HepG2 (cell line): ENCODE data around the gene MKRN1. TPM values are rescaled to one million over a fixed set of nuclear protein-coding genes. Genes with fewer than 3 reads are reported as not detected.

Experiments used
- ADNP ChIP-seq: sonication (generic); formaldehyde crosslinking; IDR thresholded peaks from 2 replicates; pipeline ENCODE4 v1.4.0; 2020; ENCODE audit warnings: missing genetic modification reagents
- FOSL1 ChIP-seq: sonication (generic); formaldehyde crosslinking; IDR thresholded peaks from 2 replicates; pipeline ENCODE4 v1.9.0; 2021; ENCODE audit warnings: missing genetic modification reagents, borderline replicate concordance
- FOSL2 ChIP-seq: sonication (generic); formaldehyde crosslinking; IDR thresholded peaks from 2 replicates; pipeline ENCODE4 v1.4.0; 2020; ENCODE audit warnings: missing genetic modification reagents
- GTF2F1 ChIP-seq: fragments of 150-350 bp; IDR thresholded peaks from 2 replicates; pipeline ENCODE4 v1.6.1; 2014; ENCODE audit warnings: low read length
- IRX3 ChIP-seq: sonication (generic); formaldehyde crosslinking; IDR thresholded peaks from 2 replicates; pipeline ENCODE4 v1.8.1; 2023; ENCODE audit warnings: mild to moderate bottlenecking, low read depth, missing genetic modification reagents, borderline replicate concordance
- JUN ChIP-seq: sonication (generic); formaldehyde crosslinking; IDR thresholded peaks from 2 replicates; pipeline ENCODE4 v1.4.0; 2020; ENCODE audit warnings: mild to moderate bottlenecking, missing genetic modification reagents
- KMT2A ChIP-seq: sonication (generic); formaldehyde crosslinking; IDR thresholded peaks from 2 replicates; pipeline ENCODE4 v1.4.0; 2020; ENCODE audit warnings: missing genetic modification reagents
- MYNN ChIP-seq: sonication (generic); formaldehyde crosslinking; IDR thresholded peaks from 2 replicates; pipeline ENCODE4 v1.4.0; 2020; ENCODE audit warnings: mild to moderate bottlenecking, low read depth, missing genetic modification reagents
- NFE2L2 ChIP-seq: fragments of 150-350 bp; IDR thresholded peaks from 2 replicates; pipeline ENCODE4 v1.6.1; 2014; ENCODE audit warnings: low read length
- NFRKB ChIP-seq: fragments of 450-650 bp; IDR thresholded peaks from 2 replicates; pipeline ENCODE4 v1.6.1; 2017
- NKX3-1 ChIP-seq: sonication (generic); formaldehyde crosslinking; IDR thresholded peaks from 2 replicates; pipeline ENCODE4 v1.5.0; 2020; ENCODE audit warnings: missing genetic modification reagents
- NR2F6 ChIP-seq, 2 experiments: IDR thresholded peaks; 2 replicates each; pipeline ENCODE4 v1.6.1; 2016; ENCODE audit warnings: antibody characterized with exemption in 1 of 2, mild to moderate bottlenecking in 1 of 2
- ZKSCAN8 ChIP-seq: IDR thresholded peaks from 2 replicates; pipeline ENCODE4 v1.6.1; 2016; ENCODE audit warnings: borderline replicate concordance, missing genetic modification reagents, missing compliant biosample characterization
- ZNF510 ChIP-seq: sonication (generic); formaldehyde crosslinking; IDR thresholded peaks from 2 replicates; pipeline ENCODE4 v1.4.0; 2020; ENCODE audit warnings: low read depth, mild to moderate bottlenecking, missing genetic modification reagents
- ZNF550 ChIP-seq: sonication (generic); formaldehyde crosslinking; IDR thresholded peaks from 2 replicates; pipeline ENCODE4 v1.4.0; 2020; ENCODE audit warnings: mild to moderate bottlenecking, missing genetic modification reagents, borderline replicate concordance
- ZNF768 ChIP-seq: sonication (generic); formaldehyde crosslinking; IDR thresholded peaks from 2 replicates; pipeline ENCODE4 v1.4.0; 2020; ENCODE audit warnings: missing genetic modification reagents
- ZNF782 ChIP-seq: sonication (generic); formaldehyde crosslinking; IDR thresholded peaks from 2 replicates; pipeline ENCODE4 v1.4.0; 2020; ENCODE audit warnings: missing genetic modification reagents, mild to moderate bottlenecking, borderline replicate concordance
- polyA plus RNA-seq, 8 experiments: library from polyadenylated mRNA; depleted of rRNA in 3 of 8; stranded (reverse) in 7 of 8; unstranded in 1 of 8; fragments of >200 nt; fragmentation: Illumina TruSeq in 4 of 8; extraction: Trizol in 4 of 8; gene quantifications; 2 replicates each; pipeline versions ENCODE4 v1.2.1 to v1.2.3, GENCODE V29; 2011 to 2016; ENCODE audit warnings: low read depth in 4 of 8, missing spikeins in 1 of 8, mixed read lengths in 1 of 8; ENCODE audit not compliant: insufficient read depth in 1 of 8
- total RNA-seq, 5 experiments: library from RNA; depleted of rRNA; stranded (reverse); fragments of >200 nt; fragmentation: Illumina TruSeq; extraction: Trizol; gene quantifications; 2 replicates each; pipeline ENCODE4 v1.2.3, GENCODE V29; 2016; ENCODE audit warnings: low read depth in 1 of 5
- TF ChIP-seq, protein P1 (sequence below): sonication (generic); formaldehyde crosslinking; IDR thresholded peaks from 2 replicates; pipeline ENCODE4 v1.8.1; 2022; ENCODE audit warnings: low read depth, mild to moderate bottlenecking, missing genetic modification reagents
- TF ChIP-seq, protein P2 (sequence below): sonication (generic); formaldehyde crosslinking; IDR thresholded peaks from 2 replicates; pipeline ENCODE4 v1.5.0; 2020; ENCODE audit warnings: missing genetic modification reagents
- TF ChIP-seq, protein P3 (sequence below): sonication (generic); formaldehyde crosslinking; IDR thresholded peaks from 2 replicates; pipeline ENCODE4 v1.8.1; 2023; ENCODE audit warnings: mild to moderate bottlenecking, missing genetic modification reagents
- TF ChIP-seq, protein P4 (sequence below): sonication (generic); formaldehyde crosslinking; IDR thresholded peaks from 2 replicates; pipeline ENCODE4 v1.4.0; 2020; ENCODE audit warnings: missing genetic modification reagents, mild to moderate bottlenecking, borderline replicate concordance
- TF ChIP-seq, protein P5 (sequence below): sonication (generic); formaldehyde crosslinking; IDR thresholded peaks from 2 replicates; pipeline ENCODE4 v1.8.1; 2023; ENCODE audit warnings: missing genetic modification reagents, mild to moderate bottlenecking, borderline replicate concordance

MKRN1 gene
- total and polyA plus RNA-seq, 2 of the 13 experiments (the other 11 are each of a cell fraction or from before 2014, with no cell fraction given), result 28.5 to 32.8 TPM

DNA sequence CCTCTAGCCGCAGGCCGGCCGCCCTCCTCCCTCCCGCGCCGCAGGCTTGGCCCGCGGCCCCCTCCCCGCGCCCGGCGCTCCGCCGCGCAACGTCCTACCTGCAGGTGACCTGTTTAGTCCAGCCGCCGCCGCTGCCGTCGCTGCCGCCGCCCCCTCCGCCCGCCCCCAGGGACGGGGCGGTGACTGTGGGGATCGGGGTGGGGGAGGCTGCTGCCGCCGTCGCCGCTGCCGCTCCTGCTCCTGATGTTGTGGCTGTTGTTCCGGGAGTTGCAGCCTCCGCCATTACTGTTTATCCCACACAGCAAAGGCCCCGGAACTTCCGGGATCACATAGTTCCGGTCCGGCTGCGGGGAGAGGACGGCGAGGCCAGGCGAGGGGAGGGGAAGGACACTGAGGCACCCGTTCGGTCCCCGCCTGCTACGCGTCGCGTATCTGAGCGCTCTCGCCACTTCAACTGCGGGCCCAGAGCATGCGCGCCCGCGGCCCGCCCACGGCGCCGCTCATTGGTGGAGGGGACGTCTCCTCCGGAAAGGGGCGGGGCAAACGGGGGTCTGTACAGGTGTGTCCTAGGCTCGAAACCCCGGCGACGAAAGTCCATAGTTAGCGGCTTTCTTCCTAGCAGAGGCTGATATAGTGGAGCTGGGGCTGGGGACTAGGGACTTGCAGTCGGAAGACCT lies at the start of gene MKRN1 (continued):
- TF ChIP-seq, protein P1, sequence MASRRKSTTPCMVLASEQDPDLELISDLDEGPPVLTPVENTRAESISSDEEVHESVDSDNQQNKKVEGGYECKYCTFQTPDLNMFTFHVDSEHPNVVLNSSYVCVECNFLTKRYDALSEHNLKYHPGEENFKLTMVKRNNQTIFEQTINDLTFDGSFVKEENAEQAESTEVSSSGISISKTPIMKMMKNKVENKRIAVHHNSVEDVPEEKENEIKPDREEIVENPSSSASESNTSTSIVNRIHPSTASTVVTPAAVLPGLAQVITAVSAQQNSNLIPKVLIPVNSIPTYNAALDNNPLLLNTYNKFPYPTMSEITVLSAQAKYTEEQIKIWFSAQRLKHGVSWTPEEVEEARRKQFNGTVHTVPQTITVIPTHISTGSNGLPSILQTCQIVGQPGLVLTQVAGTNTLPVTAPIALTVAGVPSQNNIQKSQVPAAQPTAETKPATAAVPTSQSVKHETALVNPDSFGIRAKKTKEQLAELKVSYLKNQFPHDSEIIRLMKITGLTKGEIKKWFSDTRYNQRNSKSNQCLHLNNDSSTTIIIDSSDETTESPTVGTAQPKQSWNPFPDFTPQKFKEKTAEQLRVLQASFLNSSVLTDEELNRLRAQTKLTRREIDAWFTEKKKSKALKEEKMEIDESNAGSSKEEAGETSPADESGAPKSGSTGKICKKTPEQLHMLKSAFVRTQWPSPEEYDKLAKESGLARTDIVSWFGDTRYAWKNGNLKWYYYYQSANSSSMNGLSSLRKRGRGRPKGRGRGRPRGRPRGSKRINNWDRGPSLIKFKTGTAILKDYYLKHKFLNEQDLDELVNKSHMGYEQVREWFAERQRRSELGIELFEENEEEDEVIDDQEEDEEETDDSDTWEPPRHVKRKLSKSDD, result no peak
- TF ChIP-seq KMT2A (CRISPR knock-in tag) (peak; percentile 64; the same call in 1 of the 2 replicates), ADNP (CRISPR knock-in tag) (no peak), NFE2L2 (no peak), MYNN (CRISPR knock-in tag) (no peak), FOSL2 (peak; percentile 34; the same call in 1 of the 2 replicates), ZNF550 (no peak), JUN (CRISPR knock-in tag) (no peak), ZKSCAN8 (CRISPR knock-in tag) (0 out of 2 replicates have a peak, but pooled peaks have one; percentile 44), ZNF510 (CRISPR knock-in tag) (no peak), GTF2F1 (no peak), IRX3 (CRISPR knock-in tag) (no peak), ZNF768 (CRISPR knock-in tag) (no peak), NR2F6 (IDR thresholded peaks at IDR 0.05) (no peak), NR2F6 (CRISPR knock-in tag; IDR thresholded peaks at IDR 0.05) (peak; percentile 37; the same call in 1 of the 2 replicates), ZNF782 (CRISPR knock-in tag) (no peak), FOSL1 (CRISPR knock-in tag) (no peak), NFRKB (no peak), NKX3-1 (CRISPR knock-in tag) (no peak; the same call in 1 of the 2 replicates)
- TF ChIP-seq, protein P2, sequence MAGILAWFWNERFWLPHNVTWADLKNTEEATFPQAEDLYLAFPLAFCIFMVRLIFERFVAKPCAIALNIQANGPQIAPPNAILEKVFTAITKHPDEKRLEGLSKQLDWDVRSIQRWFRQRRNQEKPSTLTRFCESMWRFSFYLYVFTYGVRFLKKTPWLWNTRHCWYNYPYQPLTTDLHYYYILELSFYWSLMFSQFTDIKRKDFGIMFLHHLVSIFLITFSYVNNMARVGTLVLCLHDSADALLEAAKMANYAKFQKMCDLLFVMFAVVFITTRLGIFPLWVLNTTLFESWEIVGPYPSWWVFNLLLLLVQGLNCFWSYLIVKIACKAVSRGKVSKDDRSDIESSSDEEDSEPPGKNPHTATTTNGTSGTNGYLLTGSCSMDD (CRISPR knock-in tag), result no peak
- TF ChIP-seq, protein P3, sequence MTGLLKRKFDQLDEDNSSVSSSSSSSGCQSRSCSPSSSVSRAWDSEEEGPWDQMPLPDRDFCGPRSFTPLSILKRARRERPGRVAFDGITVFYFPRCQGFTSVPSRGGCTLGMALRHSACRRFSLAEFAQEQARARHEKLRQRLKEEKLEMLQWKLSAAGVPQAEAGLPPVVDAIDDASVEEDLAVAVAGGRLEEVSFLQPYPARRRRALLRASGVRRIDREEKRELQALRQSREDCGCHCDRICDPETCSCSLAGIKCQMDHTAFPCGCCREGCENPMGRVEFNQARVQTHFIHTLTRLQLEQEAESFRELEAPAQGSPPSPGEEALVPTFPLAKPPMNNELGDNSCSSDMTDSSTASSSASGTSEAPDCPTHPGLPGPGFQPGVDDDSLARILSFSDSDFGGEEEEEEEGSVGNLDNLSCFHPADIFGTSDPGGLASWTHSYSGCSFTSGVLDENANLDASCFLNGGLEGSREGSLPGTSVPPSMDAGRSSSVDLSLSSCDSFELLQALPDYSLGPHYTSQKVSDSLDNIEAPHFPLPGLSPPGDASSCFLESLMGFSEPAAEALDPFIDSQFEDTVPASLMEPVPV (CRISPR knock-in tag), result no peak
- TF ChIP-seq, protein P4, sequence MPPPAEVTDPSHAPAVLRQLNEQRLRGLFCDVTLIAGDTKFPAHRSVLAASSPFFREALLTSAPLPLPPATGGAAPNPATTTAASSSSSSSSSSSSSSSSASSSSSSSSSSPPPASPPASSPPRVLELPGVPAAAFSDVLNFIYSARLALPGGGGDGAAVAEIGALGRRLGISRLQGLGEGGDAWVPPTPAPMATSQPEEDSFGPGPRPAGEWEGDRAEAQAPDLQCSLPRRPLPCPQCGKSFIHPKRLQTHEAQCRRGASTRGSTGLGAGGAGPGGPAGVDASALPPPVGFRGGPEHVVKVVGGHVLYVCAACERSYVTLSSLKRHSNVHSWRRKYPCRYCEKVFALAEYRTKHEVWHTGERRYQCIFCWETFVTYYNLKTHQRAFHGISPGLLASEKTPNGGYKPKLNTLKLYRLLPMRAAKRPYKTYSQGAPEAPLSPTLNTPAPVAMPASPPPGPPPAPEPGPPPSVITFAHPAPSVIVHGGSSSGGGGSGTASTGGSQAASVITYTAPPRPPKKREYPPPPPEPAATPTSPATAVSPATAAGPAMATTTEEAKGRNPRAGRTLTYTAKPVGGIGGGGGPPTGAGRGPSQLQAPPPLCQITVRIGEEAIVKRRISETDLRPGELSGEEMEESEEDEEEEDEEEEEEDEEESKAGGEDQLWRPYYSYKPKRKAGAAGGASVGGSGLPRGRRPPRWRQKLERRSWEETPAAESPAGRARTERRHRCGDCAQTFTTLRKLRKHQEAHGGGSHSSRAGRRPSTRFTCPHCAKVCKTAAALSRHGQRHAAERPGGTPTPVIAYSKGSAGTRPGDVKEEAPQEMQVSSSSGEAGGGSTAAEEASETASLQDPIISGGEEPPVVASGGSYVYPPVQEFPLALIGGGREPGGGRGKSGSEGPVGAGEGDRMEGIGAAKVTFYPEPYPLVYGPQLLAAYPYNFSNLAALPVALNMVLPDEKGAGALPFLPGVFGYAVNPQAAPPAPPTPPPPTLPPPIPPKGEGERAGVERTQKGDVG (CRISPR knock-in tag), result no peak
- TF ChIP-seq, protein P5, sequence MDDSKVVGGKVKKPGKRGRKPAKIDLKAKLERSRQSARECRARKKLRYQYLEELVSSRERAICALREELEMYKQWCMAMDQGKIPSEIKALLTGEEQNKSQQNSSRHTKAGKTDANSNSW (CRISPR knock-in tag), result no peak
